HL-60 (cell line): ENCODE results near the gene RBMS3.
"Not testable (repeated sequence)": the region's sequence is repeated elsewhere in the genome, so short reads cannot be mapped to it uniquely, and the experiment has no call there.

Experiments used
- CTCF ChIP-seq: IDR thresholded peaks from one replicate; pipeline ENCODE4 v1.5.1; 2011; ENCODE audit warnings: low read length, control low read depth, inconsistent platforms; ENCODE audit not compliant: insufficient read depth
- GABPA ChIP-seq: IDR thresholded peaks from 2 replicates; pipeline ENCODE4 v1.6.1; 2012; ENCODE audit warnings: low read depth
- POLR2AphosphoS5 ChIP-seq: IDR thresholded peaks from 2 replicates; pipeline ENCODE4 v1.6.1; 2012; ENCODE audit warnings: low read depth
- REST ChIP-seq: IDR thresholded peaks from 2 replicates; pipeline ENCODE4 v1.6.1; 2012; ENCODE audit warnings: low read depth; ENCODE audit not compliant: insufficient replicate concordance
- SPI1 ChIP-seq: IDR thresholded peaks from 2 replicates; pipeline ENCODE4 v1.6.1; 2012; ENCODE audit warnings: low read depth, mild to moderate bottlenecking, borderline replicate concordance

- TF ChIP-seq CTCF, SPI1, POLR2AphosphoS5, GABPA, REST: not testable (repeated sequence)
These were observed 192.8 kb downstream of the RBMS3 start for GRCh38 chr3:29473481-29474170.
